ENCODE results near the gene AMBRA1.

AMBRA1 gene

DNA sequence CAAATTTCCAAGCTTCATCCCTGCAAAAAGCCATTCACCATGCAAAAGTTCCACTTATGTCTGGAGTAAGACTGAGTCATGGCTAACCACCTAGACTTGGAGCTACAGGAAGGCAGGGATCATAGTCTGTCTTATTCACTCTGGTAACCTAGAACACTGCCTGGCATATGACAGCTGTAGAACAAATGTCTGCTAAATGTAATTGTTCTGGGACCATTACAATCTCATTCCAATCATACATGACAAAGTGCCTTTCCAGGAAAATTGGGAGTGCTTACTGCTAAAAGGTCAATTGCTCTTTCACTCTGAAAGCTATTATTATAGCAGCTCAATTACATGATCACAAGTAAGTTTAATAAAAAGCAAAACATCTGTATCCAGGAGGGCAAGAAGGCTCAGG is 103.2 kb downstream of the AMBRA1 start:
- H2AFZ ChIP-seq (ENCODE audit: low read depth), result no peak overlapping the region
- peaks cover 4% of the 10 kb centered on the region; the same call in 1 of the 2 replicates for H4K20me1 ChIP-seq (ENCODE audit: insufficient read depth)
- H3K27me3 ChIP-seq (ENCODE audit: insufficient read depth, low read depth), result no peaks in the 10 kb centered on the region
- H3K4me1 ChIP-seq (ENCODE audit: low read depth, poor library complexity, severe bottlenecking), result no peaks in the 10 kb centered on the region
- no peak overlapping the region for H3K9ac ChIP-seq
- no peaks in the 10 kb centered on the region for H3K79me2 ChIP-seq (ENCODE audit: insufficient read depth, low read depth)
- H3K36me3 ChIP-seq (ENCODE audit: insufficient read depth), result no peaks in the 10 kb centered on the region
- H3K4me2 ChIP-seq, result no peak overlapping the region
- H3K27ac ChIP-seq, result no peak overlapping the region
- TF ChIP-seq, protein P1, sequence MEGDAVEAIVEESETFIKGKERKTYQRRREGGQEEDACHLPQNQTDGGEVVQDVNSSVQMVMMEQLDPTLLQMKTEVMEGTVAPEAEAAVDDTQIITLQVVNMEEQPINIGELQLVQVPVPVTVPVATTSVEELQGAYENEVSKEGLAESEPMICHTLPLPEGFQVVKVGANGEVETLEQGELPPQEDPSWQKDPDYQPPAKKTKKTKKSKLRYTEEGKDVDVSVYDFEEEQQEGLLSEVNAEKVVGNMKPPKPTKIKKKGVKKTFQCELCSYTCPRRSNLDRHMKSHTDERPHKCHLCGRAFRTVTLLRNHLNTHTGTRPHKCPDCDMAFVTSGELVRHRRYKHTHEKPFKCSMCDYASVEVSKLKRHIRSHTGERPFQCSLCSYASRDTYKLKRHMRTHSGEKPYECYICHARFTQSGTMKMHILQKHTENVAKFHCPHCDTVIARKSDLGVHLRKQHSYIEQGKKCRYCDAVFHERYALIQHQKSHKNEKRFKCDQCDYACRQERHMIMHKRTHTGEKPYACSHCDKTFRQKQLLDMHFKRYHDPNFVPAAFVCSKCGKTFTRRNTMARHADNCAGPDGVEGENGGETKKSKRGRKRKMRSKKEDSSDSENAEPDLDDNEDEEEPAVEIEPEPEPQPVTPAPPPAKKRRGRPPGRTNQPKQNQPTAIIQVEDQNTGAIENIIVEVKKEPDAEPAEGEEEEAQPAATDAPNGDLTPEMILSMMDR (conservative IDR thresholded peaks at IDR 0.05; ENCODE audit: low read depth, low read length), result no peak
- H3K4me3 ChIP-seq (IDR thresholded peaks at IDR 0.05; ENCODE audit: insufficient read depth, low read depth, low read length), result no peak overlapping the region

DNA sequence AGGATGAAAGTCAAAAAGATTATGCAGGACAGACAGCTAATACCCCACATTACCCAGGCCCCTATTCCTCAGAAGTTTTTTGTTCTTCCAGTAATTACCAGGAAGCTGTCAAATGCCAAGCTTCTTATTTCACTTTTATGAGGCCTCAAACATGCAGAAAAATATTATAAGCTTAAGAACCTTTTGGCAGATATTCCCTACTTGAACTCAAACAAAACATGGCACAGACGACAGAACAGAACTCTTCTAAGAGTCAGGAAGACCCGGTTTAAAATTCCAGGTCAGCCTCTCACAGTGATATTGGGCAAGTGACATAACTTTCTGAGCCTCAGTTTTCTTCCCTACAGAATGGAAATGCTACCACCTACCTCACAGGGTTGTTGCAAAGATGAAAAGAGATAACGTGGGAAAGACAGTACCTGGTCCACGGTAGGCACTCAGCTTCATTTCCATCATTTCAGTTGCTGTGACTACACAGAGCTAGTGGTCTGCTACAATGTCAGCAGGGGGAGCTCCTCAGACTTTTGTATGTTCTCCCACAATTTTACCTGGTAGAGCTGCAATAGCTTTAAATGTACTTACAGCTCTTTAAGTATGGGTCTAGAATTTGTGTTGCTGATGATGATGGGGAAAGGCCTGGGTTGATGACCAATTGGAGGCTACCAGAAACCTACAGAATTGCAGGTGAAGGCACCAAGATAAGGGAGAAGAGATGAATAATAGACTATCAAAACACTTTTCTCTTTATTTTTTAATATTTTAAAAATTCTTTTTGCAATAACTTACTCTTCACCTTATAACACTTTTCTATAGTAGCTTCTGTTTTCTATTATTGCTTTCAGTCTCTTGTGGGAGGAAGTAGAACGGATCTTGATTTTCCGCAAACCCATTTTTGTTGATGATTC is 103.9 kb downstream of the AMBRA1 start:
- TF ChIP-seq, protein P1 (conservative IDR thresholded peaks at IDR 0.05; ENCODE audit: low read depth, low read length), result peak; percentile 75
- no peak overlapping the region for H3K27ac ChIP-seq

DNA sequence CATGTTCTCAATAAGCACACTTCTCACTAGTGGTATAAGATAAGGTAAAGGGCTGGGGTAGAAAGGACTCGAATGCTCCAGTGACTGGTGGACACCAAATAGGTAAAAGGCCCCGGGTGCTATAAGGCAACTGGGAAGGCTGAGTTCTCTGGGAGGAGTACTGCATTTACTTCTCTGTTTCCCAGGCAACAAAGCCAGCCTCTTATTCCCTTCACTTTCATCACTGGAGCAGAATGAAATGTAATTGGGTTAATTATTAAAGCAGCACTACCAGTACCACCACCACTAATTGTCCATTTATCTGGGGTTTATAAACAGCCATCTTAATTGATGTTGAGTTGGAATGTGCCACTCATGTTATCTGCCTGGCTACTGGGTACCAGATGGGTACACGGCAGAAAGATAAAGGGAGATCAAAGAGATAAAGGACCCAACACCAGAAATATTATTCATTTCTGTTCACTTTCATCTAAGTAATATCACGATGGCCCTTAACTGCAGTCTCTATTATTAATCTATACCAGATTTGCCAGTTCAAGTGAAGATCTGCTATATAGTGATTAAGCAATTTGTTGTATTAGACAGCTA is 107.9 kb downstream of the AMBRA1 start:
- no peak overlapping the region for H2AFZ ChIP-seq (ENCODE audit: low read depth)
- TF ChIP-seq, protein P1 (conservative IDR thresholded peaks at IDR 0.05; ENCODE audit: low read depth, low read length), result no peak
- H3K27me3 ChIP-seq (ENCODE audit: insufficient read depth, low read depth), result no peaks in the 10 kb centered on the region
- no peaks in the 10 kb centered on the region for H3K36me3 ChIP-seq (ENCODE audit: insufficient read depth)
- no peak overlapping the region for H3K9ac ChIP-seq
- no peak overlapping the region for H3K4me3 ChIP-seq (IDR thresholded peaks at IDR 0.05; ENCODE audit: insufficient read depth, low read depth, low read length)
- H3K27ac ChIP-seq, result no peak overlapping the region
- H4K20me1 ChIP-seq (ENCODE audit: insufficient read depth), result peaks cover 4% of the 10 kb centered on the region; the same call in 1 of the 2 replicates
- H3K4me2 ChIP-seq, result no peak overlapping the region
- no peaks in the 10 kb centered on the region for H3K79me2 ChIP-seq (ENCODE audit: insufficient read depth, low read depth)
- no peaks in the 10 kb centered on the region for H3K4me1 ChIP-seq (ENCODE audit: low read depth, poor library complexity, severe bottlenecking)

More for the DNA sequence above, 103.9 kb downstream of the AMBRA1 start:
- Histone ChIP-seq H3K4me1 (ENCODE audit: low read depth, poor library complexity, severe bottlenecking) (no peaks in the 10 kb centered on the region), H4K20me1 (ENCODE audit: insufficient read depth) (peaks cover 4% of the 10 kb centered on the region; the same call in 1 of the 2 replicates), H3K4me2 (no peak overlapping the region), H3K27me3 (ENCODE audit: insufficient read depth, low read depth) (no peaks in the 10 kb centered on the region), H3K79me2 (ENCODE audit: insufficient read depth, low read depth) (no peaks in the 10 kb centered on the region), H3K36me3 (ENCODE audit: insufficient read depth) (no peaks in the 10 kb centered on the region), H2AFZ (ENCODE audit: low read depth) (no peak overlapping the region), H3K9ac (no peak overlapping the region), H3K4me3 (IDR thresholded peaks at IDR 0.05; ENCODE audit: insufficient read depth, low read depth, low read length) (no peak overlapping the region)

DNA sequence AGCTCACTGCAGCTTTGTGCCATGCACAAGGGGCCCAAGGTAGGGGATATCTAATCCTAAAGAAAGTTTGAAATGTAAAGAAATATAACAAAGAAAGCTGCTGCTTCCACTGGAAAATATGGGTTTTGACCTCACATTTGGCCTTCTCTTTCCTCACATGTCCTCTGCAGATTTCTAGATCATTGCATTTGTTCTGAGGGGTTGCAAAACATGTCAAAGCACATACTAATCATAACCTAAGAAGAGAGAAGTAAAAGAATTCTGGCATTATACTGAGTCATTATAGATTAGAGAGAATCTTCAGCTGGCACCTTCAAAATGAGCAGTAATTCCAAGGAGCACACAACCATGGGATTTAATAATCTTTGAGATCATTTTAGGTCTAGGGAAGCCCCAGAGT is 109.7 kb downstream of the AMBRA1 start:
- H3K4me2 ChIP-seq, result no peak overlapping the region
- no peaks in the 10 kb centered on the region for H3K4me1 ChIP-seq (ENCODE audit: low read depth, poor library complexity, severe bottlenecking)
- H4K20me1 ChIP-seq (ENCODE audit: insufficient read depth), result no peaks in the 10 kb centered on the region; the same call in 1 of the 2 replicates
- no peak overlapping the region for H3K27ac ChIP-seq
- no peaks in the 10 kb centered on the region for H3K79me2 ChIP-seq (ENCODE audit: insufficient read depth, low read depth)
- TF ChIP-seq, protein P1 (conservative IDR thresholded peaks at IDR 0.05; ENCODE audit: low read depth, low read length), result no peak
- no peaks in the 10 kb centered on the region for H3K27me3 ChIP-seq (ENCODE audit: insufficient read depth, low read depth)
- H3K9ac ChIP-seq, result no peak overlapping the region
- H2AFZ ChIP-seq (ENCODE audit: low read depth), result no peak overlapping the region
- no peak overlapping the region for H3K4me3 ChIP-seq (IDR thresholded peaks at IDR 0.05; ENCODE audit: insufficient read depth, low read depth, low read length)
- H3K36me3 ChIP-seq (ENCODE audit: insufficient read depth), result no peaks in the 10 kb centered on the region

Measured in KMS-11 (cell line).